NT2/D1 (cell line): Measurements from ENCODE around the gene CDKN2B.
"Not testable (repeated sequence)": the region's sequence is repeated elsewhere in the genome, so short reads cannot be mapped to it uniquely, and the experiment has no call there.

Experiments
- DNase-seq: peaks from one replicate; pipeline ENCODE4 v3.0.0-alpha.2; 2011; ENCODE audit warnings: low read depth, low spot score
- H3K27me3 ChIP-seq: 2 replicates; pipeline ENCODE4 v1.6.0; 2011; ENCODE audit warnings: mild to moderate bottlenecking; ENCODE audit not compliant: insufficient read length, insufficient read depth
- H3K36me3 ChIP-seq: 2 replicates; pipeline ENCODE4 v1.6.1; 2011; ENCODE audit warnings: mild to moderate bottlenecking, low read length, mixed read lengths; ENCODE audit not compliant: insufficient read depth, insufficient read length
- H3K4me1 ChIP-seq: 2 replicates; pipeline ENCODE4 v1.5.1; 2011; ENCODE audit not compliant: insufficient read depth, insufficient read length
- H3K4me3 ChIP-seq: 2 replicates; pipeline ENCODE4 v1.5.1; 2011; ENCODE audit warnings: low read depth; ENCODE audit not compliant: insufficient read length
- H3K9ac ChIP-seq: 2 replicates; pipeline ENCODE4 v1.6.0; 2011; ENCODE audit warnings: low read depth; ENCODE audit not compliant: insufficient read length
- H3K9me3 ChIP-seq: 2 replicates; pipeline ENCODE4 v1.5.1; 2011; ENCODE audit warnings: mild to moderate bottlenecking, low read length; ENCODE audit not compliant: insufficient read depth
- SUZ12 ChIP-seq: IDR thresholded peaks from 2 replicates; pipeline ENCODE4 v1.6.1; 2011; ENCODE audit not compliant: insufficient read length, insufficient read depth; ENCODE audit errors: extremely low read depth
- YY1 ChIP-seq: IDR thresholded peaks from 2 replicates; pipeline ENCODE4 v1.6.1; 2011; ENCODE audit not compliant: insufficient read length, insufficient read depth
- ZNF274 ChIP-seq: IDR thresholded peaks from 2 replicates; pipeline ENCODE4 v1.6.1; 2011; ENCODE audit warnings: mild to moderate bottlenecking, low read depth, low read length

Gene CDKN2B

DNA sequence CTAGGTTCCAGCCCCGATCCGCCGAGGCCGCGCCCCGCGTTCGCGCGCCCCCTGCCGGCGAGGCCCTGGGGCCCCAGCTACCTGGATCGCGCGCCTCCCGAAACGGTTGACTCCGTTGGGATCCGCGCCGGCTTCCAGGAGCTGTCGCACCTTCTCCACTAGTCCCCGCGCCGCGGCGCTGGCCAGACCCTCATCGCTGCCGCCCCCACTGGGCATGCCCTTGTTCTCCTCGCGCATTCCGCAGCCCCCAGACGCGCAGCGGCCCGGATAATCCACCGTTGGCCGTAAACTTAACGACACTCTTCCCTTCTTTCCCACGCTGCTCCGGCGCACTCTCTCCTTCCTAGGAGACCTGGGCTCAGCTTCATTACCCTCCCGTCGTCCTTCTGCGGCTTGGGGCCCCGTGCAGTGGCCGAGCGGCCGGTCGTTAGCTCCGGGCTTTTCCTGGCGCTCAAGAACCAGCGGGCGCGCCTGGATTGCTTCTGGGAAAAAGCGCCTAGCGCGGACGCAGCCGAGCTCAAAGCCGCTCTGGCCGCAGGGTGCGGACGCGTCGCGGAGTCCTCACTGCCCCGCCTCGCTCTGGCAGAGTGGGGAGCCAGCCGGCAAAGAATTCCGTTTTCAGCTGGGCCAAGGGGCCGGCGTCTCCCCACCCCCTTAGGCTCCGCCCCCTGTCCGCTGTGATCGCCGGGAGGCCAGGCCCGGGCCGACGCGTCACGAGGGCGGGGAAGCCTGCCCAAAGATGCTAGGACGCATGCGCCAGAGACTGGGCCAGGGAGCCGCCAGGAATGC lies at the start of gene CDKN2B:
Gene CDKN2B (minus strand): TSS at position 589 of the 789 bp plus-strand sequence. CDS start 352 bp downstream, at position 237.
- peak; percentile 89 for DNase-seq

GRCh38 chr9:22057972-22058371 lies 48.9 kb upstream of the CDKN2B start:
- not testable (repeated sequence) for H3K9me3 ChIP-seq, H3K4me3 ChIP-seq, H3K4me1 ChIP-seq, DNase-seq, H3K9ac ChIP-seq, H3K36me3 ChIP-seq, H3K27me3 ChIP-seq

More for the DNA sequence above, at the start of gene CDKN2B:
- peaks cover 70% of the 10 kb centered on the region for H3K27me3 ChIP-seq
- no peak for TF ChIP-seq ZNF274
- no peak for TF ChIP-seq SUZ12
- no peak for TF ChIP-seq YY1
- H3K4me1 ChIP-seq: peaks cover 2% of the 10 kb centered on the region
- H3K9ac ChIP-seq: peak within 1 kb of the TSS; percentile 81
- peaks cover 13% of the 10 kb centered on the region for H3K36me3 ChIP-seq
- peak within 1 kb of the TSS; percentile 71 for H3K4me3 ChIP-seq
- H3K9me3 ChIP-seq: no peaks in the 10 kb centered on the region

DNA sequence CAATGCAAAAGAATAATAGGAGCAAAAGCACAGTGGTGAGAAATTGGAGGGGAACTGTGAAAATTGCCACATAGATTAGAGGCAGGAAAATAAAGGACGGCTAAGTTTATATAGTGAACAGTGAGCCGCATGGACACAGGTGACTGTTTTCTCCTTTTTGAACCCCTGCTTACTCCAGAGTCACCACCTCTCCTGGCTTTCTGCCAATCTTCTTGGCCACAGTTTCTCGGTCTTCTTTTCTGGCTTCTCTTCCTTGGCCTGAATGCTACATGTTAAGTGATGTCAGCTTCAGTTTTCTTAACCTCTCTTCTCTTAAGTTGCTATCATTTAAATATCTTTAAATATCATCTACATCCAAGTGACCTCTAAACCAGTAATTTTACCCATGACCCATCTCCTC lies 47.3 kb upstream of the CDKN2B start:
- TF ChIP-seq ZNF274 (no peak), YY1 (no peak), SUZ12 (no peak)
- no peaks in the 10 kb centered on the region for H3K4me1 ChIP-seq
- H3K9me3 ChIP-seq: no peaks in the 10 kb centered on the region
- H3K9ac ChIP-seq: no peak overlapping the region
- DNase-seq: no peak
- no peaks in the 10 kb centered on the region for H3K36me3 ChIP-seq
- no peak overlapping the region for H3K4me3 ChIP-seq
- no peaks in the 10 kb centered on the region for H3K27me3 ChIP-seq

GRCh38 chr9:22055090-22055489 lies 46.0 kb upstream of the CDKN2B start:
- H3K9me3 ChIP-seq: no peaks in the 10 kb centered on the region
- DNase-seq: no peak
- H3K27me3 ChIP-seq: no peaks in the 10 kb centered on the region
- TF ChIP-seq YY1: no peak
- TF ChIP-seq ZNF274: no peak
- TF ChIP-seq SUZ12: no peak
- no peak overlapping the region for H3K4me3 ChIP-seq
- no peaks in the 10 kb centered on the region for H3K36me3 ChIP-seq
- H3K4me1 ChIP-seq: no peaks in the 10 kb centered on the region
- no peak overlapping the region for H3K9ac ChIP-seq

DNA sequence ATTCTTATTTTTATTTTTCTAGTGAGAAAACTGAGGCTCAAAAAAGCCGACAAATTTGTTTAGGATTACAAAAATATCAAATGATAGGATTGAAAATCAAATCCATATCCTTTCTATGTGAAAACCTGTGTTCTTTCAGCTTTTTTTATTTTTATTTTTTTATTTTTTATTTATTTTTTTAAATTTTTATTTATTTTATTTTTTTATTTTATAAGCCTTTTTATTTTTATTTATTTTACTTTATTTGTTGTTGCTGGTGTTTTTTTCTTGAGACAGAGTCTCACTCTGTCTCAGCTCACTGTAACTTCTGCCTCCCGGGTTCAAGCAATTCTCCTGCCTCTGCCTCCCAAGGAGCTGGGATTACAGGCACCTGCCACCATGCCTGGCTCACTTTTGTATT lies 45.4 kb upstream of the CDKN2B start:
- Histone ChIP-seq H3K9me3 (no peaks in the 10 kb centered on the region), H3K9ac (no peak overlapping the region), H3K4me3 (no peak overlapping the region), H3K36me3 (no peaks in the 10 kb centered on the region), H3K4me1 (no peaks in the 10 kb centered on the region), H3K27me3 (no peaks in the 10 kb centered on the region)
- TF ChIP-seq YY1 (no peak), SUZ12 (no peak), ZNF274 (no peak)
- no peak for DNase-seq

GRCh38 chr9:22054076-22054475 lies 45.0 kb upstream of the CDKN2B start:
- Histone ChIP-seq H3K27me3 (no peaks in the 10 kb centered on the region), H3K9me3 (no peaks in the 10 kb centered on the region), H3K4me3 (no peak overlapping the region), H3K4me1 (no peaks in the 10 kb centered on the region), H3K9ac (no peak overlapping the region), H3K36me3 (no peaks in the 10 kb centered on the region)
- no peak for DNase-seq
- TF ChIP-seq YY1 (no peak), ZNF274 (no peak), SUZ12 (no peak)

- no peak for DNase-seq
- no peaks in the 10 kb centered on the region for H3K4me1 ChIP-seq
- no peaks in the 10 kb centered on the region for H3K27me3 ChIP-seq
- H3K9ac ChIP-seq: no peak overlapping the region
- H3K4me3 ChIP-seq: no peak overlapping the region
- TF ChIP-seq SUZ12 (no peak), YY1 (no peak), ZNF274 (no peak)
- no peaks in the 10 kb centered on the region for H3K36me3 ChIP-seq
- no peaks in the 10 kb centered on the region for H3K9me3 ChIP-seq
Measured at GRCh38 chr9:22053178-22053577, 44.1 kb upstream of the CDKN2B start.
